CD4-positive, alpha-beta memory T cell (primary cell): ENCODE measurements around the gene HEPHL1. TPM values are rescaled to one million over a fixed set of nuclear protein-coding genes. Genes with fewer than 3 reads are reported as not detected.

Experiments used
- CTCF ChIA-PET: fragments of 350-600 bp; sonication (Branson Sonifier 250); formaldehyde crosslinking; loops from one replicate; lab custom pipeline; 2021; ENCODE audit warnings: inconsistent platforms; ENCODE audit not compliant: partially characterized antibody; lab: Charles Lee
- POLR2A ChIA-PET: fragments of 350-600 bp; sonication (Branson Sonifier 250); formaldehyde crosslinking; loops from one replicate; lab custom pipeline; 2021; ENCODE audit not compliant: partially characterized antibody; lab: Charles Lee
- DNase-seq, 5 donors: peaks; one replicate each; pipeline versions ENCODE4 v3.0.0 to v3.0.0-alpha.2; 2020 to 2022; ENCODE audit warnings: mixed read lengths in 1 of 5
- H3K27ac ChIP-seq: one replicate; pipeline ENCODE4 v1.7.0; 2013; ENCODE audit warnings: low read depth, low read length
- H3K27me3 ChIP-seq: 2 replicates; pipeline ENCODE4 v1.7.0; 2013; ENCODE audit warnings: mild to moderate bottlenecking, low read length, moderate library complexity; ENCODE audit not compliant: insufficient read depth
- H3K36me3 ChIP-seq: 2 replicates; pipeline ENCODE4 v1.7.0; 2013; ENCODE audit warnings: mild to moderate bottlenecking, low read length, moderate library complexity; ENCODE audit not compliant: insufficient read depth
- H3K4me1 ChIP-seq: 2 replicates; pipeline ENCODE4 v1.7.0; 2013; ENCODE audit warnings: mild to moderate bottlenecking, low read length, moderate library complexity; ENCODE audit not compliant: insufficient read depth
- H3K4me3 ChIP-seq, 2 donors: one replicate each; pipeline ENCODE4 v1.7.0; 2013; ENCODE audit warnings: low read length in 2 of 2, mild to moderate bottlenecking in 1 of 2
- H3K9me3 ChIP-seq, 2 donors: one replicate each; pipeline ENCODE4 v1.7.0; 2013; ENCODE audit warnings: low read length in 2 of 2, control low read depth in 1 of 2; ENCODE audit not compliant: control insufficient read depth in 1 of 2
- H3K27ac Mint-ChIP-seq, 7 donors: one replicate each; pipeline ENCODE4 v1.8.0; 2020 to 2021; ENCODE audit warnings: mixed read lengths in 7 of 7, mild to moderate bottlenecking in 6 of 7, inconsistent platforms in 3 of 7, moderate library complexity in 3 of 7
- H3K27me3 Mint-ChIP-seq, 2 donors: one replicate each; pipeline ENCODE4 v1.8.0; 2020 to 2021; ENCODE audit warnings: mixed read lengths in 2 of 2
- H3K36me3 Mint-ChIP-seq, 2 donors: one replicate each; pipeline ENCODE4 v1.8.0; 2020 to 2021; ENCODE audit warnings: mixed read lengths in 2 of 2, inconsistent platforms in 1 of 2, mild to moderate bottlenecking in 1 of 2
- H3K4me1 Mint-ChIP-seq, 4 donors: one replicate each; pipeline ENCODE4 v1.8.0; 2020 to 2021; ENCODE audit warnings: mixed read lengths in 4 of 4, mild to moderate bottlenecking in 1 of 4
- H3K4me3 Mint-ChIP-seq, 8 donors: one replicate each; pipeline ENCODE4 v1.8.0; 2020 to 2021; ENCODE audit warnings: mixed read lengths in 8 of 8, mild to moderate bottlenecking in 7 of 8, moderate library complexity in 6 of 8, inconsistent platforms in 3 of 8
- H3K9me3 Mint-ChIP-seq, 8 donors: one replicate each; pipeline ENCODE4 v1.8.0; 2020 to 2021; ENCODE audit warnings: mixed read lengths in 8 of 8, mild to moderate bottlenecking in 5 of 8, inconsistent platforms in 3 of 8, moderate library complexity in 1 of 8
- intact Hi-C: fragments of 100-400 bp; cut with micrococcal nuclease; formaldehyde crosslinking; loops from one replicate; pipeline ENCODE4 v1.15.1; 2023
- polyA plus RNA-seq, 2 donors: library from polyadenylated mRNA; unstranded; fragments of 300-500 nt; fragmentation: Illumina TruSeq; gene quantifications; one replicate each; pipeline ENCODE4 v1.2.3, GENCODE V29; 2021
- total RNA-seq, 2 experiments: library from RNA; stranded (reverse); gene quantifications; one replicate each; pipeline ENCODE4 v1.2.3, GENCODE V29; 2021

HEPHL1 gene
- total and polyA plus RNA-seq, 4 experiments from 2014 or later = not detected

GRCh38 chr11:94024547-94024946 is 3.4 kb downstream of the HEPHL1 start:
- ChIA-PET CTCF (no interaction called here), POLR2A (no interaction called here)
- DNase-seq = no peak
- Mint-ChIP-seq H3K27ac (no peak overlapping the region), H3K27me3 (peaks cover 0 to 9% of the 10 kb centered on the region in 2 donors), H3K4me1 (no peaks in the 10 kb centered on the region), H3K9me3 (peaks cover 0 to 13% (median 6%) of the 10 kb centered on the region in 8 donors), H3K36me3 (no peaks in the 10 kb centered on the region), H3K4me3 (no peak overlapping the region)
- Histone ChIP-seq H3K9me3 (no peaks in the 10 kb centered on the region), H3K4me3 (no peak overlapping the region), H3K4me1 (no peaks in the 10 kb centered on the region), H3K27ac (no peak overlapping the region), H3K36me3 (no peaks in the 10 kb centered on the region), H3K27me3 (no peaks in the 10 kb centered on the region)
- intact Hi-C loops = no loop called here

DNA sequence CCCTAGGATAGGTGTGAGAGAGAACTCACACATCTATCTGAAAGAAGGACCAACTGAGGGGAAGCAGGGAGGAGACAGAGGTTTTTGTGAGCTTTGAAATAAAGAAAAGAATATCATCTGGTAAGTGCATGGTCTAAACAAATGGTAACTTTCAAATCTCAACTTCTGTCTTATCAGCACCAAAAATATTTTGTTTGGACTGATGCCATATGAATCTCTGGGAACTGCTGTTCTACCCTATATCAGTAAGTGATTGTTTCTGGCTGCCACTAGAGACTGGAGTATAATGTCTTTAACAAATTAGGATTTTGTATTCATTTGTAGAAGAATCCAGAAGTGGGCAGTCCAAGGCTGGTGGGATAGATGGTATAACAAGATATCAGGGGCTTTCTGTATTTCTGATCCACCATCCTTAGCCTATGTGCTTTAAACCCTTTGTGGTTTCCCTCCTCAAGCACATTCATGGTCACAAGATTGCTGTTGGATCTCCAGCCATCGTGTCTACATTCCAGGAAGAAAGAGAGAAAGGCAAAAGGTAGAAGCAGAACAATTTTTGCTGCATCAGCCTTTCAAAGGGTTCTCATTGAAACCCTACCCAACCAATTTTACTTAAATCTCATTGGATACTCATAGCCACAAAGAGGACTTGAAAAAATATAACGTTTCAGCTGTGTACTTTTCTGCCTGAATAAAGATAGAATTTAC is 4.7 kb downstream of the HEPHL1 start:
- H3K27ac ChIP-seq = no peak overlapping the region
- H3K27me3 Mint-ChIP-seq = peaks cover 4 to 10% of the 10 kb centered on the region in 2 donors
- H3K4me1 Mint-ChIP-seq = no peaks in the 10 kb centered on the region
- intact Hi-C loops = no loop called here
- ChIA-PET POLR2A (no interaction called here), CTCF (no interaction called here)
- H3K4me3 ChIP-seq = no peak overlapping the region
- no peaks in the 10 kb centered on the region for H3K36me3 ChIP-seq
- H3K9me3 Mint-ChIP-seq = peaks cover 0 to 13% (median 6%) of the 10 kb centered on the region in 8 donors
- H3K36me3 Mint-ChIP-seq = no peaks in the 10 kb centered on the region
- H3K27me3 ChIP-seq = no peaks in the 10 kb centered on the region
- no peaks in the 10 kb centered on the region for H3K9me3 ChIP-seq
- no peak overlapping the region for H3K27ac Mint-ChIP-seq
- DNase-seq = no peak
- no peaks in the 10 kb centered on the region for H3K4me1 ChIP-seq
- H3K4me3 Mint-ChIP-seq = no peak overlapping the region

DNA sequence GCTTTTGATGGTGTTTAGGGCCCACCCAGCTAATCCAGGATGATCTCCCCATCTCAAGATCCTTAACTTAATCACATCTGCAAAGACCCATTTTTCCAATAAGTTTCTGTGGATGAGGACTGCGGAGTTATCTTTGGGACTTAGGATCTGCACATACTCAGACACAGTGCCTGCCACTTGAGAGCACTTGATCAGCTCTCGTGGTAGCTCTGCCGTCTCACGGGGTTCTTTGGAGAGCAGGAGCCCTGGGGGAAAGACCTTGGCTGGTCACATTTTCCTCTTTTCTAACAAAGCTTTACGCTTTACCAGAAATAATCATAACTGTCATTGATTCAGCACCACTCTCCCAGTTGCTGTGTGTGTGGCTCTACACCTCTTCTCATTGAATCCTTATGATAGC is 6.1 kb downstream of the HEPHL1 start:
- Mint-ChIP-seq H3K4me1 (no peaks in the 10 kb centered on the region), H3K4me3 (no peak overlapping the region), H3K36me3 (no peaks in the 10 kb centered on the region), H3K9me3 (peaks cover 0 to 17% (median 6%) of the 10 kb centered on the region in 8 donors), H3K27ac (no peak overlapping the region), H3K27me3 (peaks cover 4 to 8% of the 10 kb centered on the region in 2 donors)
- no peaks in the 10 kb centered on the region for H3K4me1 ChIP-seq
- ChIA-PET POLR2A (no interaction called here), CTCF (no interaction called here)
- no peak overlapping the region for H3K27ac ChIP-seq
- no peaks in the 10 kb centered on the region for H3K9me3 ChIP-seq
- intact Hi-C loops = no loop called here
- H3K36me3 ChIP-seq = no peaks in the 10 kb centered on the region
- DNase-seq = no peak
- no peak overlapping the region for H3K4me3 ChIP-seq
- no peaks in the 10 kb centered on the region for H3K27me3 ChIP-seq

GRCh38 chr11:94028436-94028835 is 7.3 kb downstream of the HEPHL1 start:
- ChIA-PET CTCF (no interaction called here), POLR2A (no interaction called here)
- Mint-ChIP-seq H3K36me3 (no peaks in the 10 kb centered on the region), H3K27ac (no peak overlapping the region), H3K9me3 (peaks cover 0 to 17% (median 6%) of the 10 kb centered on the region in 8 donors), H3K27me3 (peaks cover 4 to 9% of the 10 kb centered on the region in 2 donors), H3K4me1 (no peaks in the 10 kb centered on the region), H3K4me3 (no peak overlapping the region)
- Histone ChIP-seq H3K9me3 (no peaks in the 10 kb centered on the region), H3K27ac (no peak overlapping the region), H3K36me3 (no peaks in the 10 kb centered on the region), H3K4me3 (no peak overlapping the region), H3K4me1 (no peaks in the 10 kb centered on the region), H3K27me3 (no peaks in the 10 kb centered on the region)
- no peak for DNase-seq
- intact Hi-C loops = no loop called here

- Mint-ChIP-seq H3K4me3 (no peak overlapping the region), H3K4me1 (no peaks in the 10 kb centered on the region), H3K36me3 (no peaks in the 10 kb centered on the region), H3K9me3 (peaks cover under 1 to 17% (median 8%) of the 10 kb centered on the region in 8 donors), H3K27ac (no peak overlapping the region), H3K27me3 (peaks cover 6 to 7% of the 10 kb centered on the region in 2 donors)
- no peaks in the 10 kb centered on the region for H3K4me1 ChIP-seq
- CTCF ChIA-PET = no interaction called here
- POLR2A ChIA-PET = no interaction called here
- H3K36me3 ChIP-seq = no peaks in the 10 kb centered on the region
- no peak overlapping the region for H3K4me3 ChIP-seq
- intact Hi-C loops = no loop called here
- H3K27me3 ChIP-seq = no peaks in the 10 kb centered on the region
- no peak overlapping the region for H3K27ac ChIP-seq
- DNase-seq = no peak
- H3K9me3 ChIP-seq = no peaks in the 10 kb centered on the region
These were observed 8.9 kb downstream of the HEPHL1 start for GRCh38 chr11:94030059-94030458.

- H3K4me1 ChIP-seq = no peaks in the 10 kb centered on the region
- CTCF ChIA-PET = no interaction called here
- H3K36me3 ChIP-seq = no peaks in the 10 kb centered on the region
- intact Hi-C loops = no loop called here
- H3K36me3 Mint-ChIP-seq = no peaks in the 10 kb centered on the region
- no peak for DNase-seq
- H3K4me3 Mint-ChIP-seq = no peak overlapping the region
- H3K27ac Mint-ChIP-seq = no peak overlapping the region
- H3K4me1 Mint-ChIP-seq = no peaks in the 10 kb centered on the region
- H3K9me3 Mint-ChIP-seq = peaks cover 0 to 20% (median 12%) of the 10 kb centered on the region in 8 donors
- H3K27me3 Mint-ChIP-seq = peaks cover 6 to 7% of the 10 kb centered on the region in 2 donors
- no peaks in the 10 kb centered on the region for H3K27me3 ChIP-seq
- POLR2A ChIA-PET = no interaction called here
- no peaks in the 10 kb centered on the region for H3K9me3 ChIP-seq
- H3K4me3 ChIP-seq = no peak overlapping the region
- no peak overlapping the region for H3K27ac ChIP-seq
These were observed 10.5 kb downstream of the HEPHL1 start for GRCh38 chr11:94031625-94032024.

GRCh38 chr11:94032066-94032465 is 10.9 kb downstream of the HEPHL1 start:
- Histone ChIP-seq H3K9me3 (no peaks in the 10 kb centered on the region), H3K27ac (no peak overlapping the region), H3K27me3 (no peaks in the 10 kb centered on the region), H3K4me1 (no peaks in the 10 kb centered on the region), H3K4me3 (no peak overlapping the region), H3K36me3 (no peaks in the 10 kb centered on the region)
- no peak overlapping the region for H3K27ac Mint-ChIP-seq
- peaks cover 6 to 7% of the 10 kb centered on the region in 2 donors for H3K27me3 Mint-ChIP-seq
- no peaks in the 10 kb centered on the region for H3K36me3 Mint-ChIP-seq
- H3K4me1 Mint-ChIP-seq = no peaks in the 10 kb centered on the region
- no peak for DNase-seq
- POLR2A ChIA-PET = no interaction called here
- no peak overlapping the region for H3K4me3 Mint-ChIP-seq
- intact Hi-C loops = no loop called here
- CTCF ChIA-PET = no interaction called here
- peaks cover 0 to 17% (median 9%) of the 10 kb centered on the region in 8 donors for H3K9me3 Mint-ChIP-seq
